IMR-90 (cell line): ENCODE data around the gene BCL11B. TPM values are rescaled to one million over a fixed set of nuclear protein-coding genes. Genes with fewer than 3 reads are reported as not detected.

Experiments used
- ATAC-seq: fragments of 200-7000 bp; cut with Tn5 transposase; 2 replicates; pipeline ENCODE4 v1.9.1; 2020; ENCODE audit warnings: low read depth, mild to moderate bottlenecking, moderate library complexity
- BruUV-seq: library from RNA; stranded (reverse); fragments of 400-500 nt; replicated peaks from 2 replicates; lab custom pipeline; 2021; lab: Mats Ljungman, UMichigan
- CTCF ChIA-PET: fragments of 300-600 bp; formaldehyde crosslinking; extraction: SDS; loops from one replicate; lab custom pipeline; 2021; ENCODE audit warnings: antibody characterized with exemption; lab: Yijun Ruan, JAX
- POLR2A ChIA-PET: fragments of 300-600 bp; sonication (Branson Sonifier 250); formaldehyde crosslinking; loops from one replicate; lab custom pipeline; 2022; ENCODE audit warnings: antibody characterized with exemption; ENCODE audit not compliant: unreplicated experiment; lab: Charles Lee
- DNase-seq: peaks from one replicate; pipeline ENCODE4 v3.0.0; 2013
- H2AFZ ChIP-seq: replicated peaks from 2 replicates; pipeline ENCODE3; 2013; ENCODE audit warnings: low read length, mild to moderate bottlenecking; ENCODE audit not compliant: poor library complexity
- H2AK5ac ChIP-seq: 2 replicates; pipeline ENCODE4 v1.6.1; 2013; ENCODE audit warnings: low read depth, low read length, inconsistent platforms
- H2AK9ac ChIP-seq: replicated peaks from 2 replicates; pipeline ENCODE3; 2013; ENCODE audit warnings: mild to moderate bottlenecking, low read depth, low read length, moderate library complexity; ENCODE audit not compliant: poor library complexity
- H2BK120ac ChIP-seq: 2 replicates; pipeline ENCODE4 v1.6.1; 2013; ENCODE audit warnings: low read depth, low read length, inconsistent platforms
- H2BK15ac ChIP-seq: 3 replicates; pipeline ENCODE4 v1.6.1; 2013; ENCODE audit warnings: low read depth, low read length, inconsistent platforms
- H2BK20ac ChIP-seq: 2 replicates; pipeline ENCODE4 v1.6.1; 2013; ENCODE audit warnings: low read depth, mild to moderate bottlenecking, inconsistent platforms, low read length, moderate library complexity
- H2BK5ac ChIP-seq: 2 replicates; pipeline ENCODE4 v1.6.1; 2013; ENCODE audit warnings: mild to moderate bottlenecking, low read depth, low read length, inconsistent platforms; ENCODE audit not compliant: poor library complexity, severe bottlenecking
- H3K14ac ChIP-seq: replicated peaks from 2 replicates; pipeline ENCODE4 v1.6.1; 2013; ENCODE audit warnings: low read depth, low read length, inconsistent platforms
- H3K18ac ChIP-seq: 2 replicates; pipeline ENCODE4 v1.6.1; 2013; ENCODE audit warnings: low read depth, low read length, control low read depth
- H3K23ac ChIP-seq: 2 replicates; pipeline ENCODE4 v1.6.1; 2013; ENCODE audit warnings: low read depth, low read length, inconsistent platforms
- H3K27ac ChIP-seq: 2 replicates; pipeline ENCODE4 v1.5.1; 2013; ENCODE audit warnings: mild to moderate bottlenecking, control low read depth, low read length; ENCODE audit not compliant: insufficient read depth
- H3K27me3 ChIP-seq: 2 replicates; pipeline ENCODE4 v1.6.1; 2013; ENCODE audit warnings: low read length; ENCODE audit not compliant: control insufficient read depth, insufficient read depth
- H3K36me3 ChIP-seq: 2 replicates; pipeline ENCODE4 v1.6.1; 2013; ENCODE audit warnings: low read length, mixed read lengths; ENCODE audit not compliant: control insufficient read depth, insufficient read depth
- H3K4ac ChIP-seq: 2 replicates; pipeline ENCODE4 v1.6.1; 2013; ENCODE audit warnings: low read depth, low read length, inconsistent platforms
- H3K4me1 ChIP-seq: 2 replicates; pipeline ENCODE4 v1.6.1; 2013; ENCODE audit warnings: low read length, mixed read lengths; ENCODE audit not compliant: control insufficient read depth, insufficient read depth
- H3K4me2 ChIP-seq: 2 replicates; pipeline ENCODE4 v1.6.1; 2013; ENCODE audit warnings: low read depth, mild to moderate bottlenecking, control low read depth, low read length, moderate library complexity
- H3K4me3 ChIP-seq: 2 replicates; pipeline ENCODE4 v1.5.1; 2013; ENCODE audit warnings: low read depth, mild to moderate bottlenecking, control low read depth, low read length, moderate library complexity; ENCODE audit not compliant: insufficient read depth
- H3K56ac ChIP-seq: 2 replicates; pipeline ENCODE4 v1.6.1; 2013; ENCODE audit warnings: low read length, inconsistent platforms; ENCODE audit not compliant: insufficient read depth; ENCODE audit errors: extremely low read depth
- H3K79me1 ChIP-seq, 2 experiments: 2 replicates each; pipeline ENCODE4 v1.6.1; 2013; ENCODE audit warnings: low read length in 2 of 2, inconsistent platforms in 1 of 2, low read depth in 1 of 2
- H3K9ac ChIP-seq: 2 replicates; pipeline ENCODE4 v1.6.1; 2013; ENCODE audit warnings: low read depth, low read length, control low read depth
- H3K9me1 ChIP-seq: 2 replicates; pipeline ENCODE4 v1.6.1; 2013; ENCODE audit warnings: low read length, inconsistent platforms; ENCODE audit not compliant: insufficient read depth
- H3K9me3 ChIP-seq: 2 replicates; pipeline ENCODE4 v1.6.1; 2013; ENCODE audit warnings: low read length; ENCODE audit not compliant: control insufficient read depth, insufficient read depth
- H4K20me1 ChIP-seq: 2 replicates; pipeline ENCODE4 v1.6.1; 2013; ENCODE audit warnings: low read length, inconsistent platforms; ENCODE audit not compliant: insufficient read depth
- H4K5ac ChIP-seq: 2 replicates; pipeline ENCODE4 v1.6.1; 2013; ENCODE audit warnings: mild to moderate bottlenecking, low read depth, low read length, control low read depth
- H4K8ac ChIP-seq, 2 experiments: 2 replicates each; pipeline ENCODE4 v1.6.1; 2013; ENCODE audit warnings: low read depth in 2 of 2, low read length in 2 of 2, control low read depth in 1 of 2, inconsistent platforms in 1 of 2
- H4K91ac ChIP-seq: 2 replicates; pipeline ENCODE4 v1.6.1; 2013; ENCODE audit warnings: low read depth, low read length, inconsistent platforms; ENCODE audit not compliant: insufficient read depth
- RAD21 ChIP-seq: IDR thresholded peaks from 2 replicates; pipeline ENCODE4 v1.6.1; 2012; ENCODE audit warnings: low read length, improper control_type of control experiment
- WGBS, 2 experiments: methylation state at CpG; one replicate each; pipeline versions ENCODE4 v1.1.5 to v1.1.7; 2013; ENCODE audit warnings: missing lambda C conversion rate in 2 of 2; ENCODE audit not compliant: insufficient read length in 1 of 2; ENCODE audit errors: extremely low coverage in 2 of 2; 5-methylcytosine and 5-hydroxymethylcytosine counted together
- dilution Hi-C: fragments of 300-500 bp; cut with HindIII; formaldehyde crosslinking; loops from one replicate; pipeline ENCODE4 v1.14.3; 2018; ENCODE audit warnings: low sequenced_read_pairs; ENCODE audit not compliant: unreplicated experiment
- in situ Hi-C: fragments of 300-500 bp; cut with MboI; formaldehyde crosslinking; loops from 3 replicates; pipeline ENCODE4 v1.14.3; 2019; ENCODE audit warnings: low sequenced_read_pairs, inconsistent platforms, mixed read lengths
- intact Hi-C: fragments of 100-400 bp; cut with micrococcal nuclease; formaldehyde crosslinking; loops from 2 replicates; pipeline ENCODE4 v1.10.0; 2022
- polyA plus RNA-seq, 3 experiments: library from polyadenylated mRNA; depleted of rRNA; stranded (reverse); fragments of >200 nt; gene quantifications; 2 replicates each; pipeline ENCODE4 v1.2.3, GENCODE V29; 2012; ENCODE audit warnings: low replicate concordance in 1 of 3
- total RNA-seq: library from RNA; depleted of rRNA; stranded (reverse); fragments of >200 nt; gene quantifications from 2 replicates; pipeline ENCODE4 v1.2.3, GENCODE V29; 2012

The BCL11B gene
- total and polyA plus RNA-seq, 2 of the 4 experiments (the other 2 are of a cell fraction): under 0.01 TPM; not detected in 1

DNA sequence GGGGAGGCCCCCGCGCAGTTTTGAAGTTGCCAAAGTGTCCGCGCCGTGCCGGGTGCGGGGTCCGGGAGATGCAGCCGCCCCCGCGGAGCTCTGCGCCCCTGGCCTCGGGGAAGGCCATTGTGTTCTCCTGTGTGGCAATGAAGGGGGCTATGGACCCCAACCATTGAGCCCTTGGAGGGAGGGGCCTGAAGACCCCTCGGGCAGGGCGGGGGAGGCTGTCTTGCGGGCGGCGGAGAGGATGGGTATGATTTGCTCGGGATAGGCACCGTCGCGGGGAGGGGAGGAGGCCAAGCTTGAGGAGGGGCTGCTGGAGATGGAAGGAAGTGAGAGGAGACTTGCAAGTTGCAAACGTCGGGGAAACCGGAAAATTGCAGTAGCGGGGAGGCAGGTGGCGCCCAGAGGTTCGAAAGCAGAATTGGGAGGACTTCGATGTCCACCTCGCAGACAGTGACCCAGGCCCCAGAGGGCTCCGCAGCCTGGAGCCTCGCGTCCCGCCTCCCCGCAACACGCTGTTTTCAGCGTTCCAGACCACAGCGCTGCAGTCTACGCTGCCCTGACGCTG is 25.4 kb downstream of the BCL11B start:
- H2BK120ac ChIP-seq: no peak overlapping the region
- peaks cover 8% of the 10 kb centered on the region for H3K27me3 ChIP-seq
- H4K20me1 ChIP-seq: no peaks in the 10 kb centered on the region
- no peak overlapping the region for H3K4me3 ChIP-seq
- in situ Hi-C loops (no loop called here), dilution Hi-C loops (no loop called here), intact Hi-C loops (no loop called here)
- H2AK5ac ChIP-seq: no peak overlapping the region
- no peak overlapping the region for H4K8ac ChIP-seq
- H4K5ac ChIP-seq: no peak overlapping the region
- H3K79me1 ChIP-seq: no peaks in the 10 kb centered on the region
- no peak overlapping the region for H4K91ac ChIP-seq
- H3K9ac ChIP-seq: no peak overlapping the region
- H2BK5ac ChIP-seq: no peak overlapping the region
- no peak overlapping the region for H3K23ac ChIP-seq
- no peaks in the 10 kb centered on the region for H3K36me3 ChIP-seq
- no peak overlapping the region for H3K14ac ChIP-seq
- H3K4me1 ChIP-seq: no peaks in the 10 kb centered on the region
- H3K4me2 ChIP-seq: no peak overlapping the region
- no peaks in the 10 kb centered on the region for H3K9me1 ChIP-seq
- ATAC-seq: no peak
- no peak for TF ChIP-seq RAD21
- H2AK9ac ChIP-seq: no peak overlapping the region
- no peak overlapping the region for H3K27ac ChIP-seq
- H3K18ac ChIP-seq: no peak overlapping the region
- H2BK15ac ChIP-seq: no peak overlapping the region
- 4% methylated on average over 26 of the region's 40 CpGs; no CpG with 5 or more reads in 1 of the 2 experiments for WGBS, 2 experiments
- no peak overlapping the region for H2BK20ac ChIP-seq
- H3K9me3 ChIP-seq: no peaks in the 10 kb centered on the region
- CTCF ChIA-PET: no interaction called here
- DNase-seq: no peak
- H3K56ac ChIP-seq: no peak overlapping the region
- no peak overlapping the region for H3K4ac ChIP-seq
- POLR2A ChIA-PET: no interaction called here
- BruUV-seq: no TSS peak
- H2AFZ ChIP-seq: no peak overlapping the region
